Keratinocyte (primary cell): ENCODE data around the gene ODAD2. TPM values are rescaled to one million over a fixed set of nuclear protein-coding genes. Genes with fewer than 3 reads are reported as not detected.
"Not testable (repeated sequence)": the region's sequence is repeated elsewhere in the genome, so short reads cannot be mapped to it uniquely, and the experiment has no call there.

ENCODE experiments used
- DNase-seq: peaks from one replicate; pipeline ENCODE4 v3.0.0-alpha.2; 2011; ENCODE audit warnings: low read depth, missing footprints, low spot score
- FAIRE-seq: peaks from 2 replicates; lab custom pipeline; 2011; peaks lifted over from hg19 to GRCh38; lab: Jason Lieb, UNC
- H2AFZ ChIP-seq: 2 replicates; pipeline ENCODE4 v1.6.0; 2012; ENCODE audit warnings: low read length, control low read depth, inconsistent platforms; ENCODE audit not compliant: control insufficient read depth
- H3K27ac ChIP-seq: 2 replicates; pipeline ENCODE4 v1.5.1; 2011; ENCODE audit warnings: low read length; ENCODE audit not compliant: control insufficient read depth, insufficient read depth
- H3K27me3 ChIP-seq: 3 replicates; pipeline ENCODE4 v1.6.0; 2011; ENCODE audit warnings: low read length; ENCODE audit not compliant: control insufficient read depth, insufficient read depth; ENCODE audit errors: extremely low read depth
- H3K36me3 ChIP-seq, 2 experiments: 2 replicates in 1 of 2; 3 replicates in 1 of 2; pipeline ENCODE4 v1.5.1; 2011; ENCODE audit warnings: low read length in 2 of 2, mild to moderate bottlenecking in 1 of 2; ENCODE audit not compliant: control insufficient read depth in 2 of 2, insufficient read depth in 2 of 2; ENCODE audit errors: extremely low read depth in 1 of 2
- H3K4me1 ChIP-seq: 3 replicates; pipeline ENCODE4 v1.5.1; 2011; ENCODE audit warnings: low read length; ENCODE audit not compliant: control insufficient read depth, insufficient read depth; ENCODE audit errors: extremely low read depth
- H3K4me2 ChIP-seq: 3 replicates; pipeline ENCODE4 v1.6.0; 2011; ENCODE audit warnings: low read depth, low read length; ENCODE audit not compliant: control insufficient read depth, insufficient read depth; ENCODE audit errors: extremely low read depth
- H3K4me3 ChIP-seq, 3 experiments: fragments of 200-600 bp in 1 of 3; sonication (generic) in 1 of 3; 2 replicates in 2 of 3; 3 replicates in 1 of 3; pipeline ENCODE4 v1.5.1; 2011 to 2016; ENCODE audit warnings: low read length in 3 of 3, mild to moderate bottlenecking in 3 of 3, control low read depth in 2 of 3, inconsistent platforms in 1 of 3, low read depth in 1 of 3, mixed read lengths in 1 of 3, mixed run types in 1 of 3, moderate library complexity in 1 of 3; ENCODE audit not compliant: control insufficient read depth in 2 of 3, insufficient read depth in 2 of 3; ENCODE audit errors: extremely low read depth in 1 of 3
- H3K79me2 ChIP-seq: 2 replicates; pipeline ENCODE4 v1.6.0; 2012; ENCODE audit warnings: low read length; ENCODE audit not compliant: control insufficient read depth, insufficient read depth
- H3K9ac ChIP-seq: 3 replicates; pipeline ENCODE4 v1.6.0; 2011; ENCODE audit warnings: low read length; ENCODE audit not compliant: control insufficient read depth, insufficient read depth; ENCODE audit errors: extremely low read depth
- H3K9me1 ChIP-seq: 3 replicates; pipeline ENCODE4 v1.6.0; 2011; ENCODE audit warnings: low read length; ENCODE audit not compliant: control insufficient read depth, insufficient read depth; ENCODE audit errors: extremely low read depth
- H3K9me3 ChIP-seq: 2 replicates; pipeline ENCODE4 v1.5.1; 2012; ENCODE audit warnings: low read depth, low read length; ENCODE audit not compliant: control insufficient read depth
- H4K20me1 ChIP-seq: 3 replicates; pipeline ENCODE4 v1.6.0; 2011; ENCODE audit warnings: low read length; ENCODE audit not compliant: control insufficient read depth, insufficient read depth; ENCODE audit errors: extremely low read depth
- EZH2 ChIP-seq: IDR thresholded peaks from one replicate; pipeline ENCODE4 v1.6.1; 2012; ENCODE audit warnings: inconsistent platforms, mild to moderate bottlenecking, low read length, moderate library complexity
- dilution Hi-C: fragments of 300-500 bp; cut with MboI; formaldehyde crosslinking; loops from one replicate; pipeline ENCODE4 v1.7.0; 2020; ENCODE audit warnings: low sequenced_read_pairs; ENCODE audit not compliant: extremely low pct_ligation_motif_present
- polyA plus RNA-seq, 5 experiments: library from polyadenylated mRNA; depleted of rRNA in 3 of 5; stranded (reverse) in 3 of 5; stranded (forward) in 1 of 5; unstranded in 1 of 5; fragments of >200 nt; gene quantifications; 1 replicate in 1 of 5; 2 replicates in 3 of 5; 3 replicates in 1 of 5; pipeline versions ENCODE4 v1.2.1 to v1.2.3, GENCODE V29; 2011 to 2012; ENCODE audit warnings: missing spikeins in 2 of 5, low read depth in 1 of 5, low replicate concordance in 1 of 5
- TF ChIP-seq, protein P1 (sequence below), 3 experiments: IDR thresholded peaks in 1 of 3; conservative IDR thresholded peaks in 1 of 3; optimal IDR thresholded peaks in 1 of 3; 2 replicates in 2 of 3; 3 replicates in 1 of 3; pipeline versions ENCODE3 to v1.5.1; 2011; ENCODE audit warnings: low read length in 3 of 3, mild to moderate bottlenecking in 3 of 3, moderate library complexity in 2 of 3, control low read depth in 1 of 3, inconsistent platforms in 1 of 3; ENCODE audit not compliant: insufficient read depth in 2 of 3; ENCODE audit errors: extremely low read depth in 1 of 3

The ODAD2 gene
- polyA plus RNA-seq, 1 donor (not counting 4 experiments of a cell fraction or from before 2014, with no cell fraction given): not detected

- no peaks in the 10 kb centered on the region for H3K9me3 ChIP-seq
- H3K9me1 ChIP-seq: no peaks in the 10 kb centered on the region
- H2AFZ ChIP-seq: no peak overlapping the region
- H3K36me3 ChIP-seq: no peaks in the 10 kb centered on the region
- no peaks in the 10 kb centered on the region for H4K20me1 ChIP-seq
- no peak overlapping the region for H3K27ac ChIP-seq
- H3K4me2 ChIP-seq: no peak overlapping the region
- no peaks in the 10 kb centered on the region for H3K27me3 ChIP-seq
- FAIRE-seq: no peak
- no peaks in the 10 kb centered on the region for H3K4me1 ChIP-seq
- H3K9ac ChIP-seq: no peak overlapping the region
- dilution Hi-C loops: no loop called here
- no peak for DNase-seq
- H3K79me2 ChIP-seq: no peaks in the 10 kb centered on the region
- no peak overlapping the region for H3K4me3 ChIP-seq
- TF ChIP-seq, protein P1, sequence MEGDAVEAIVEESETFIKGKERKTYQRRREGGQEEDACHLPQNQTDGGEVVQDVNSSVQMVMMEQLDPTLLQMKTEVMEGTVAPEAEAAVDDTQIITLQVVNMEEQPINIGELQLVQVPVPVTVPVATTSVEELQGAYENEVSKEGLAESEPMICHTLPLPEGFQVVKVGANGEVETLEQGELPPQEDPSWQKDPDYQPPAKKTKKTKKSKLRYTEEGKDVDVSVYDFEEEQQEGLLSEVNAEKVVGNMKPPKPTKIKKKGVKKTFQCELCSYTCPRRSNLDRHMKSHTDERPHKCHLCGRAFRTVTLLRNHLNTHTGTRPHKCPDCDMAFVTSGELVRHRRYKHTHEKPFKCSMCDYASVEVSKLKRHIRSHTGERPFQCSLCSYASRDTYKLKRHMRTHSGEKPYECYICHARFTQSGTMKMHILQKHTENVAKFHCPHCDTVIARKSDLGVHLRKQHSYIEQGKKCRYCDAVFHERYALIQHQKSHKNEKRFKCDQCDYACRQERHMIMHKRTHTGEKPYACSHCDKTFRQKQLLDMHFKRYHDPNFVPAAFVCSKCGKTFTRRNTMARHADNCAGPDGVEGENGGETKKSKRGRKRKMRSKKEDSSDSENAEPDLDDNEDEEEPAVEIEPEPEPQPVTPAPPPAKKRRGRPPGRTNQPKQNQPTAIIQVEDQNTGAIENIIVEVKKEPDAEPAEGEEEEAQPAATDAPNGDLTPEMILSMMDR (optimal IDR thresholded peaks at IDR 0.05 in 1 of 3, IDR thresholded peaks at IDR 0.05 in 1 of 3, conservative IDR thresholded peaks at IDR 0.05 in 1 of 3; ENCODE audit: extremely low read depth in 1 of 3, insufficient read depth in 2 of 3, low read length in 3 of 3): no peak
- no peak for TF ChIP-seq EZH2
Observed at GRCh38 chr10:27982875-27983543, 15.9 kb downstream of the ODAD2 start.

GRCh38 chr10:27981744-27982143, 17.1 kb downstream of the ODAD2 start:
- Histone ChIP-seq H2AFZ (no peak overlapping the region), H3K27me3 (no peaks in the 10 kb centered on the region), H3K4me3 (no peak overlapping the region), H3K79me2 (no peaks in the 10 kb centered on the region), H3K36me3 (no peaks in the 10 kb centered on the region), H4K20me1 (no peaks in the 10 kb centered on the region), H3K4me1 (no peaks in the 10 kb centered on the region), H3K9me3 (no peaks in the 10 kb centered on the region), H3K9me1 (no peaks in the 10 kb centered on the region), H3K4me2 (no peak overlapping the region), H3K27ac (no peak overlapping the region), H3K9ac (no peak overlapping the region)
- TF ChIP-seq, protein P1 (optimal IDR thresholded peaks at IDR 0.05 in 1 of 3, IDR thresholded peaks at IDR 0.05 in 1 of 3, conservative IDR thresholded peaks at IDR 0.05 in 1 of 3; ENCODE audit: extremely low read depth in 1 of 3, insufficient read depth in 2 of 3, low read length in 3 of 3): no peak
- DNase-seq: no peak
- dilution Hi-C loops: no loop called here
- FAIRE-seq: no peak

DNA sequence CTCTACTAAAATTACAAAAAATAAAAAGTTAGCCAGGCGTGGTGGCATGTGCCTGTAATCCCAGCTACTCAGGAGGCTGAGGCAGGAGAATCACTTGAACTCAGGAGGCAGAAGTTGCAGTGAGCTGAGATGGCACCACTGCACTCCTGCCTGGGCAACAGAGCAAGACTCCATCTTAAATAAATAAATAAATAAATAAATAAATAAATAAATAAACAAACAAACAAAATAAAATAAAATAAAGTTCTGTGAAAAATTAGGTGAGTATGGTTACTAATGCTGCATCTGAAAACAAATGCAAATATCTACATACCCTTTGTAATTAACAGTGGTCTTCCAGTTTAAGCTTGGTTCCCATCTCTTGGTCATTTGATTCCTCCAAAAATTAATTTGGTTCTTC, 28.1 kb downstream of the ODAD2 start:
- FAIRE-seq, H3K4me3 ChIP-seq, H3K79me2 ChIP-seq, H3K4me1 ChIP-seq, H3K27me3 ChIP-seq, H3K9me3 ChIP-seq, H3K27ac ChIP-seq, H3K9ac ChIP-seq, H2AFZ ChIP-seq, H3K4me2 ChIP-seq, dilution Hi-C loops, H4K20me1 ChIP-seq, DNase-seq, H3K9me1 ChIP-seq, H3K36me3 ChIP-seq: not testable (repeated sequence)

DNA sequence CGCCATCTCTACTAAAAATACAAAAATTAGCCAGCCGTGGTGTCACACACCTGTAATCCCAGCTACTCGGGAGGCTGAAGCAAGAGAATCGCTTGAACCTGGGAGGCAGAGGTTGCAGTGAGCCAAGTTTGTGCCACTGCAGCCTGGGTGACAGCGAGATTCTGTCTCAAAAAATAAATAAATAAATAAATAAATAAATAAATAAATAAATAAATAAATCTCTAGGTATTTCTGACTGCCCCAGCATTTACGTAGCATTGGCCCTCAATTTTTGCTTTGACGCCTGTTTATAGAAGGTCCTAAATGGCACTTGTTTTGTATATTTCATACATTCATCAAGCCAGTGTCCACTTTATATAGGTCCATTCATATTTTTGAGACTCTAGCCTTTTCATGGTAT, 28.9 kb downstream of the ODAD2 start:
- H3K4me1 ChIP-seq, H3K36me3 ChIP-seq, H3K9me3 ChIP-seq, H3K4me2 ChIP-seq, DNase-seq, H2AFZ ChIP-seq, H3K9me1 ChIP-seq, H3K27me3 ChIP-seq, H4K20me1 ChIP-seq, dilution Hi-C loops, H3K4me3 ChIP-seq, H3K9ac ChIP-seq, FAIRE-seq, H3K27ac ChIP-seq, H3K79me2 ChIP-seq: not testable (repeated sequence)
